CD8-positive, alpha-beta memory T cell (primary cell): ENCODE data around the gene GSTM5. TPM values are rescaled to one million over a fixed set of nuclear protein-coding genes. Genes with fewer than 3 reads are reported as not detected.
"Not testable (repeated sequence)": the region's sequence is repeated elsewhere in the genome, so short reads cannot be mapped to it uniquely, and the experiment has no call there.

Source experiments
- CTCF ChIA-PET: fragments of 350-600 bp; sonication (Branson Sonifier 250); formaldehyde crosslinking; loops from one replicate; lab custom pipeline; 2021; ENCODE audit warnings: antibody characterized with exemption; lab: Charles Lee
- POLR2A ChIA-PET: fragments of 350-600 bp; sonication (Branson Sonifier 250); formaldehyde crosslinking; loops from one replicate; lab custom pipeline; 2021; ENCODE audit warnings: antibody characterized with exemption; lab: Charles Lee
- DNase-seq, 5 donors: peaks; one replicate each; pipeline versions ENCODE4 v3.0.0 to v3.0.0-alpha.2; 2020 to 2022; ENCODE audit warnings: mixed read lengths in 1 of 5
- H3K27ac ChIP-seq: one replicate; pipeline ENCODE4 v1.7.0; 2013; ENCODE audit warnings: low read depth, mild to moderate bottlenecking, low read length, moderate library complexity
- H3K27me3 ChIP-seq: 2 replicates; pipeline ENCODE4 v1.7.0; 2013; ENCODE audit warnings: low read length, mild to moderate bottlenecking; ENCODE audit not compliant: insufficient read depth, poor library complexity, severe bottlenecking
- H3K36me3 ChIP-seq: 2 replicates; pipeline ENCODE4 v1.7.0; 2013; ENCODE audit warnings: mild to moderate bottlenecking, low read length, moderate library complexity; ENCODE audit not compliant: insufficient read depth
- H3K4me1 ChIP-seq: 2 replicates; pipeline ENCODE4 v1.7.0; 2013; ENCODE audit warnings: mild to moderate bottlenecking, low read length, moderate library complexity; ENCODE audit not compliant: insufficient read depth
- H3K4me3 ChIP-seq: 2 replicates; pipeline ENCODE4 v1.7.0; 2013; ENCODE audit warnings: mild to moderate bottlenecking, low read length
- H3K9me3 ChIP-seq: 2 replicates; pipeline ENCODE4 v1.7.0; 2013; ENCODE audit warnings: mild to moderate bottlenecking, low read length
- H3K27ac Mint-ChIP-seq, 8 donors: one replicate each; pipeline ENCODE4 v1.8.0; 2020 to 2021; ENCODE audit warnings: mixed read lengths in 8 of 8, mild to moderate bottlenecking in 6 of 8, inconsistent platforms in 3 of 8, moderate library complexity in 3 of 8
- H3K27me3 Mint-ChIP-seq, 2 donors: one replicate each; pipeline ENCODE4 v1.8.0; 2020 to 2021; ENCODE audit warnings: mixed read lengths in 2 of 2, mild to moderate bottlenecking in 1 of 2, moderate library complexity in 1 of 2
- H3K36me3 Mint-ChIP-seq, 3 donors: one replicate each; pipeline ENCODE4 v1.8.0; 2020 to 2021; ENCODE audit warnings: mixed read lengths in 3 of 3, inconsistent platforms in 1 of 3, mild to moderate bottlenecking in 1 of 3
- H3K4me1 Mint-ChIP-seq, 3 donors: one replicate each; pipeline ENCODE4 v1.8.0; 2020 to 2021; ENCODE audit warnings: mixed read lengths in 3 of 3, inconsistent platforms in 1 of 3, mild to moderate bottlenecking in 1 of 3
- H3K4me3 Mint-ChIP-seq, 7 donors: one replicate each; pipeline ENCODE4 v1.8.0; 2020 to 2021; ENCODE audit warnings: mixed read lengths in 7 of 7, mild to moderate bottlenecking in 6 of 7, moderate library complexity in 4 of 7, inconsistent platforms in 2 of 7
- H3K9me3 Mint-ChIP-seq, 5 donors: one replicate each; pipeline ENCODE4 v1.8.0; 2020 to 2022; ENCODE audit warnings: mixed read lengths in 5 of 5, mild to moderate bottlenecking in 3 of 5, moderate library complexity in 2 of 5, inconsistent platforms in 1 of 5
- polyA plus RNA-seq: library from polyadenylated mRNA; unstranded; fragments of 300-500 nt; fragmentation: Illumina TruSeq; gene quantifications from one replicate; pipeline ENCODE4 v1.2.3, GENCODE V29; 2021
- total RNA-seq, 2 experiments: library from RNA; stranded (reverse); gene quantifications; one replicate each; pipeline ENCODE4 v1.2.3, GENCODE V29; 2021

Gene GSTM5
- total and polyA plus RNA-seq, 3 experiments from 2014 or later = not detected

- ChIA-PET CTCF (no interaction called here), POLR2A (no interaction called here)
- DNase-seq = no peak
- H3K4me1 Mint-ChIP-seq = no peaks in the 10 kb centered on the region
- H3K27ac ChIP-seq = no peak overlapping the region
- H3K36me3 ChIP-seq = no peaks in the 10 kb centered on the region
- no peaks in the 10 kb centered on the region for H3K9me3 ChIP-seq
- H3K9me3 Mint-ChIP-seq = peaks cover 10 to 28% (median 20%) of the 10 kb centered on the region in 5 donors
- H3K36me3 Mint-ChIP-seq = peaks cover 0 to 11% (median 10%) of the 10 kb centered on the region in 3 donors
- no peak overlapping the region for H3K27ac Mint-ChIP-seq
- no peak overlapping the region for H3K4me3 ChIP-seq
- H3K27me3 Mint-ChIP-seq = peaks cover 10 to 29% of the 10 kb centered on the region in 2 donors
- H3K4me3 Mint-ChIP-seq = no peak overlapping the region
- no peaks in the 10 kb centered on the region for H3K27me3 ChIP-seq
- H3K4me1 ChIP-seq = no peaks in the 10 kb centered on the region
These were observed 7.9 kb upstream of the GSTM5 start for GRCh38 chr1:109704173-109704572.

DNA sequence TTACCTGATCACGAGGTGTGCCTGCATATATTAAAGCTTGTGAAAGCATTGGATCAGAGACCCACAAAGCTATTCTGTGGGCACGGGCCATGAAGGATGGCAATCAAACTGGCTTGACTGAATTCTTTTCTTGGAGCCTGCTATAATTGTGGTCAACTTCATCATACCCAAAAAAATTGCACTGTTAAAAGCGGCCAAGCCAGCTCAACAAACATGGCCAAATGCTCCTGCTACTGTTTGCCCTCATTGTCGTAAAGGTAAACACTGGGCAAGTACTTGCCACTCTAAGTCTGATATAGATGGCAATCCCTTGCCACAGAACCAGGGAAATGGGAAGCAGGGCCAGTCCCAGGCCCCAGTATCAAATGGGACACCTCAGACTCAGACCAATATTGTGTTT is 6.6 kb upstream of the GSTM5 start:
- H3K4me1 ChIP-seq = no peaks in the 10 kb centered on the region
- Mint-ChIP-seq H3K4me1 (no peaks in the 10 kb centered on the region), H3K9me3 (peaks cover 13 to 34% (median 28%) of the 10 kb centered on the region in 5 donors), H3K4me3 (no peak overlapping the region), H3K36me3 (peaks cover 0 to 15% (median 10%) of the 10 kb centered on the region in 3 donors), H3K27me3 (peaks cover 10 to 29% of the 10 kb centered on the region in 2 donors), H3K27ac (no peak overlapping the region)
- no peaks in the 10 kb centered on the region for H3K9me3 ChIP-seq
- no peak for DNase-seq
- ChIA-PET CTCF (no interaction called here), POLR2A (no interaction called here)
- no peak overlapping the region for H3K27ac ChIP-seq
- H3K36me3 ChIP-seq = no peaks in the 10 kb centered on the region
- H3K4me3 ChIP-seq = no peak overlapping the region
- no peaks in the 10 kb centered on the region for H3K27me3 ChIP-seq

GRCh38 chr1:109708949-109709348 is 3.1 kb upstream of the GSTM5 start:
- Mint-ChIP-seq H3K9me3 (peaks cover 13 to 25% (median 23%) of the 10 kb centered on the region in 5 donors), H3K36me3 (peaks cover 0 to 15% (median 4%) of the 10 kb centered on the region in 3 donors), H3K27me3 (peaks cover 9 to 36% of the 10 kb centered on the region in 2 donors)
- H3K27me3 ChIP-seq, H3K4me3 ChIP-seq, H3K27ac Mint-ChIP-seq, H3K4me3 Mint-ChIP-seq, H3K27ac ChIP-seq, H3K9me3 ChIP-seq, H3K4me1 Mint-ChIP-seq, H3K36me3 ChIP-seq, DNase-seq, POLR2A ChIA-PET, CTCF ChIA-PET, H3K4me1 ChIP-seq: not testable (repeated sequence)

GRCh38 chr1:109709822-109710221 is 2.2 kb upstream of the GSTM5 start:
- H3K4me1 ChIP-seq, H3K4me1 Mint-ChIP-seq, POLR2A ChIA-PET, H3K9me3 ChIP-seq, H3K36me3 ChIP-seq, H3K27me3 ChIP-seq, H3K4me3 Mint-ChIP-seq, CTCF ChIA-PET, H3K27ac Mint-ChIP-seq, H3K27ac ChIP-seq, H3K4me3 ChIP-seq, DNase-seq: not testable (repeated sequence)
- peaks cover 0 to 13% (median 4%) of the 10 kb centered on the region in 3 donors for H3K36me3 Mint-ChIP-seq
- H3K9me3 Mint-ChIP-seq = peaks cover 13 to 23% (median 16%) of the 10 kb centered on the region in 5 donors
- peaks cover 5 to 34% of the 10 kb centered on the region in 2 donors for H3K27me3 Mint-ChIP-seq

- CTCF ChIA-PET = interaction anchor here (1.0 kb wide), 1 partner anchor 72 kb away, joined by 3 read pairs; no protein-coding TSS in a partner anchor
- Mint-ChIP-seq H3K4me1 (no peaks in the 10 kb centered on the region), H3K9me3 (peaks cover 13 to 23% (median 16%) of the 10 kb centered on the region in 5 donors), H3K27me3 (peaks cover 7 to 31% of the 10 kb centered on the region in 2 donors), H3K4me3 (no peak overlapping the region), H3K36me3 (peaks cover 0 to 12% (median 4%) of the 10 kb centered on the region in 3 donors), H3K27ac (no peak overlapping the region)
- Histone ChIP-seq H3K27ac (no peak overlapping the region), H3K27me3 (no peaks in the 10 kb centered on the region), H3K4me3 (no peak overlapping the region), H3K9me3 (no peaks in the 10 kb centered on the region), H3K36me3 (no peaks in the 10 kb centered on the region), H3K4me1 (no peaks in the 10 kb centered on the region)
- POLR2A ChIA-PET = interaction anchor here (0.6 kb wide), 1 partner anchor 551 kb away, joined by 6 read pairs; no protein-coding TSS in a partner anchor
- no peak for DNase-seq
These were observed 342 bp downstream of the GSTM5 start for GRCh38 chr1:109712321-109712864.

DNA sequence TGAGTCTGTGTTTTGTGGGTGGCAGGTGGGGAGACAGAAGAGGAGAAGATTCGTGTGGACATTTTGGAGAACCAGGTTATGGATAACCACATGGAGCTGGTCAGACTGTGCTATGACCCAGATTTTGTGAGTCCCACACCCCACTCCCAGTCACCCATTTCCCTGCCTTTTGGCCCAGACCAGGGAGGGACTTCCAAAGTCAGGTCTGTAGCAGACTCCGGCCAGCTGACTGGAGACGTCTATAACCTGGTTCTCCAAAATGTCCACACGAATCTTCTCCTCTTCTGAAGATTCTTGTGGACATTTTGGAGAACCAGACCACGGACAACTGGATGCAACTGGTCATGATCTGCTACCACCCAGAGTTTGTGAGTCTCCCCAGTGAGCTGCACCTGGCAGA is 1.6 kb downstream of the GSTM5 start:
- H3K27me3 Mint-ChIP-seq = peaks cover 7 to 30% of the 10 kb centered on the region in 2 donors
- Histone ChIP-seq H3K27me3 (no peaks in the 10 kb centered on the region), H3K9me3 (no peaks in the 10 kb centered on the region), H3K4me1 (no peaks in the 10 kb centered on the region), H3K4me3 (no peak overlapping the region), H3K36me3 (no peaks in the 10 kb centered on the region), H3K27ac (no peak overlapping the region)
- H3K4me1 Mint-ChIP-seq = no peaks in the 10 kb centered on the region
- DNase-seq = no peak
- peaks cover 0 to 9% (median 0%) of the 10 kb centered on the region in 3 donors for H3K36me3 Mint-ChIP-seq
- H3K27ac Mint-ChIP-seq = no peak overlapping the region
- POLR2A ChIA-PET = no interaction called here
- CTCF ChIA-PET = no interaction called here
- peaks cover 8 to 15% (median 10%) of the 10 kb centered on the region in 5 donors for H3K9me3 Mint-ChIP-seq
- H3K4me3 Mint-ChIP-seq = no peak overlapping the region

- no peak for DNase-seq
- Mint-ChIP-seq H3K9me3 (peaks cover 0 to 5% (median 0%) of the 10 kb centered on the region in 5 donors), H3K27ac (no peak overlapping the region), H3K4me3 (no peak overlapping the region), H3K27me3 (peaks cover 7 to 30% of the 10 kb centered on the region in 2 donors), H3K36me3 (peaks cover 0 to 2% (median 0%) of the 10 kb centered on the region in 3 donors), H3K4me1 (no peaks in the 10 kb centered on the region)
- Histone ChIP-seq H3K27ac (no peak overlapping the region), H3K4me1 (no peaks in the 10 kb centered on the region), H3K36me3 (no peaks in the 10 kb centered on the region), H3K27me3 (no peaks in the 10 kb centered on the region), H3K9me3 (no peaks in the 10 kb centered on the region), H3K4me3 (no peak overlapping the region)
- CTCF ChIA-PET = no interaction called here
- POLR2A ChIA-PET = no interaction called here
These were observed 2.8 kb downstream of the GSTM5 start for GRCh38 chr1:109714661-109715372.

DNA sequence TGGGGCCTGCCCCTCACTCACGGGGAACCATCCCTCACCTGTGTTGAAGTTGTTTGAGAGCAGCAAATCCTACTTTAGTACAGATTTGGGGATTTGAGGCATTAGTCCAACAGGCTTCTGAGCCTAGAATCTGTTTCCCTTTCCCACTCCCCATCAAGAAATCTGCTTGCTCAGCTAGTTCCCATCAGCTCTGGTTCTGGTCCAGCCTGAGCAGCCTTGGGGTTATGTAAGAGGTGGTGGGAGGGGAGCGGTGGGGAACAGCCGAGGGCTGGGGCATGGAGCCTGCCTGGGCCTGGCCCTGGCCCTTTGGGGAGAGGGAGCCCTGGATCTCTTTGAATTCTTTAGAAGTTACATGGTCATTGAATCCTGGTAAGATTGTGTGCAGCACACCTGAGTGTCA is 4.1 kb downstream of the GSTM5 start:
- no peak overlapping the region for H3K4me3 Mint-ChIP-seq
- H3K36me3 ChIP-seq = no peaks in the 10 kb centered on the region
- no peaks in the 10 kb centered on the region for H3K27me3 ChIP-seq
- H3K4me1 Mint-ChIP-seq = no peaks in the 10 kb centered on the region
- H3K27ac Mint-ChIP-seq = no peak overlapping the region
- peaks cover 0 to 2% (median 0%) of the 10 kb centered on the region in 3 donors for H3K36me3 Mint-ChIP-seq
- H3K9me3 Mint-ChIP-seq = no peaks in the 10 kb centered on the region
- POLR2A ChIA-PET = no interaction called here
- no peaks in the 10 kb centered on the region for H3K9me3 ChIP-seq
- H3K27ac ChIP-seq = no peak overlapping the region
- no peak for DNase-seq
- no peaks in the 10 kb centered on the region for H3K4me1 ChIP-seq
- H3K27me3 Mint-ChIP-seq = peaks cover 6 to 30% of the 10 kb centered on the region in 2 donors
- CTCF ChIA-PET = no interaction called here
- H3K4me3 ChIP-seq = no peak overlapping the region
